Large intestine (tissue), 3 donors: ENCODE measurements around the gene LILRB5. TPM values are rescaled to one million over a fixed set of nuclear protein-coding genes. Genes with fewer than 3 reads are reported as not detected.

Experiments used
- DNase-seq, 2 donors: peaks; one replicate each; pipeline versions ENCODE4 v3.0.0 to v3.0.0-alpha.2; 2013
- H3K27ac ChIP-seq: one replicate; pipeline ENCODE4 v1.5.1; 2013; ENCODE audit warnings: low read length
- H3K27me3 ChIP-seq: 2 replicates; pipeline ENCODE4 v1.6.1; 2013; ENCODE audit warnings: low read length; ENCODE audit not compliant: control insufficient read depth, insufficient read depth
- H3K36me3 ChIP-seq: 2 replicates; pipeline ENCODE4 v1.6.1; 2013; ENCODE audit warnings: low read length; ENCODE audit not compliant: control insufficient read depth, insufficient read depth
- H3K4me1 ChIP-seq: one replicate; pipeline ENCODE4 v1.6.1; 2013; ENCODE audit warnings: low read length; ENCODE audit not compliant: control insufficient read depth, insufficient read depth
- H3K4me3 ChIP-seq: one replicate; pipeline ENCODE4 v1.5.1; 2013; ENCODE audit warnings: low read length
- H3K9me3 ChIP-seq: one replicate; pipeline ENCODE4 v1.6.1; 2013; ENCODE audit warnings: mild to moderate bottlenecking, low read depth, low read length, moderate library complexity; ENCODE audit not compliant: control insufficient read depth
- WGBS: methylation state at CpG from one replicate; pipeline ENCODE4 v1.1.5; 2013; ENCODE audit warnings: low lambda C conversion rate; ENCODE audit not compliant: insufficient coverage; 5-methylcytosine and 5-hydroxymethylcytosine counted together
- polyA plus RNA-seq: library from polyadenylated mRNA; unstranded; fragments of 120-200 nt; gene quantifications from one replicate; pipeline ENCODE4 v1.2.1, GENCODE V29; 2013

LILRB5 gene
- polyA plus RNA-seq, 1 donor = 7.6 TPM

- Histone ChIP-seq H3K4me1 (no peaks in the 10 kb centered on the region), H3K36me3 (no peaks in the 10 kb centered on the region), H3K9me3 (no peaks in the 10 kb centered on the region), H3K27me3 (peaks cover 16% of the 10 kb centered on the region), H3K27ac (no peak overlapping the region), H3K4me3 (no peak overlapping the region)
- WGBS = no CpG with 5 or more reads among the region's 19 CpGs
- no peak for DNase-seq
These were observed 590 bp downstream of the LILRB5 start for GRCh38 chr19:54256250-54257115.

- no peak overlapping the region for H3K27ac ChIP-seq
- no peak overlapping the region for H3K4me3 ChIP-seq
- H3K9me3 ChIP-seq = no peaks in the 10 kb centered on the region
- no peaks in the 10 kb centered on the region for H3K36me3 ChIP-seq
- H3K27me3 ChIP-seq = peaks cover 16% of the 10 kb centered on the region
- no CpG with 5 or more reads among the region's 26 CpGs for WGBS
- no peaks in the 10 kb centered on the region for H3K4me1 ChIP-seq
- DNase-seq = no peak
These were observed 1.8 kb downstream of the LILRB5 start for GRCh38 chr19:54255105-54255775.

- Histone ChIP-seq H3K27ac (no peak overlapping the region), H3K27me3 (peaks cover 16% of the 10 kb centered on the region), H3K36me3 (no peaks in the 10 kb centered on the region), H3K4me3 (no peak overlapping the region), H3K9me3 (no peaks in the 10 kb centered on the region), H3K4me1 (no peaks in the 10 kb centered on the region)
- no CpG with 5 or more reads among the region's 17 CpGs for WGBS
- no peak for DNase-seq
These were observed 2.7 kb downstream of the LILRB5 start for GRCh38 chr19:54254195-54254906.

GRCh38 chr19:54253331-54254194 is 3.5 kb downstream of the LILRB5 start:
- DNase-seq = no peak

GRCh38 chr19:54252845-54253244 is 4.2 kb downstream of the LILRB5 start:
- H3K9me3 ChIP-seq = no peaks in the 10 kb centered on the region
- H3K27ac ChIP-seq = no peak overlapping the region
- WGBS = 80% methylated on average over 3 of the region's 11 CpGs
- peaks cover 16% of the 10 kb centered on the region for H3K27me3 ChIP-seq
- H3K4me1 ChIP-seq = no peaks in the 10 kb centered on the region
- H3K36me3 ChIP-seq = no peaks in the 10 kb centered on the region
- no peak overlapping the region for H3K4me3 ChIP-seq
- no peak for DNase-seq

More at GRCh38 chr19:54253331-54254194, 3.5 kb downstream of the LILRB5 start:
- Histone ChIP-seq H3K4me3 (no peak overlapping the region), H3K36me3 (no peaks in the 10 kb centered on the region), H3K4me1 (no peaks in the 10 kb centered on the region), H3K9me3 (no peaks in the 10 kb centered on the region), H3K27ac (no peak overlapping the region), H3K27me3 (peaks cover 16% of the 10 kb centered on the region)
- no CpG with 5 or more reads among the region's 23 CpGs for WGBS

GRCh38 chr19:54252243-54252642 is 4.8 kb downstream of the LILRB5 start:
- H3K27me3 ChIP-seq = peaks cover 12% of the 10 kb centered on the region

GRCh38 chr19:54248016-54248601 is 9.0 kb downstream of the LILRB5 start:
- no peak overlapping the region for H3K4me3 ChIP-seq
- DNase-seq = no peak
- no peaks in the 10 kb centered on the region for H3K36me3 ChIP-seq
- no peak overlapping the region for H3K27ac ChIP-seq
- no CpG with 5 or more reads among the region's 8 CpGs for WGBS
- H3K4me1 ChIP-seq = no peaks in the 10 kb centered on the region
- H3K27me3 ChIP-seq = peaks cover 2% of the 10 kb centered on the region
- H3K9me3 ChIP-seq = no peaks in the 10 kb centered on the region

More at GRCh38 chr19:54252243-54252642, 4.8 kb downstream of the LILRB5 start:
- no peak for DNase-seq
- Histone ChIP-seq H3K27ac (no peak overlapping the region), H3K4me3 (no peak overlapping the region), H3K36me3 (no peaks in the 10 kb centered on the region), H3K9me3 (no peaks in the 10 kb centered on the region), H3K4me1 (no peaks in the 10 kb centered on the region)
- no CpG with 5 or more reads among the region's 9 CpGs for WGBS

- no CpG with 5 or more reads among the region's 20 CpGs for WGBS
- no peaks in the 10 kb centered on the region for H3K4me1 ChIP-seq
- H3K27ac ChIP-seq = no peak overlapping the region
- DNase-seq = no peak
- H3K4me3 ChIP-seq = no peak overlapping the region
- H3K36me3 ChIP-seq = no peaks in the 10 kb centered on the region
- no peaks in the 10 kb centered on the region for H3K27me3 ChIP-seq
- no peaks in the 10 kb centered on the region for H3K9me3 ChIP-seq
These were observed 9.8 kb downstream of the LILRB5 start for GRCh38 chr19:54247106-54247930.

- DNase-seq = no peak
- Histone ChIP-seq H3K27ac (no peak overlapping the region), H3K4me3 (no peak overlapping the region), H3K27me3 (no peaks in the 10 kb centered on the region), H3K4me1 (no peaks in the 10 kb centered on the region), H3K9me3 (no peaks in the 10 kb centered on the region), H3K36me3 (no peaks in the 10 kb centered on the region)
- WGBS = no CpG with 5 or more reads among the region's 3 CpGs
These were observed 11.1 kb downstream of the LILRB5 start for GRCh38 chr19:54245936-54246335.
